CD14-positive monocyte (primary cell): ENCODE data around the gene MORC2. TPM values are rescaled to one million over a fixed set of nuclear protein-coding genes. Genes with fewer than 3 reads are reported as not detected.

Experiments
- DNase-seq, 3 donors: peaks; one replicate each; pipeline ENCODE4 v3.0.0-alpha.2; 2011 to 2022
- H2AFZ ChIP-seq: 2 replicates; pipeline ENCODE4 v1.6.0; 2012; ENCODE audit warnings: mild to moderate bottlenecking, low read depth, low read length, inconsistent platforms; ENCODE audit not compliant: insufficient read depth, poor library complexity, severe bottlenecking
- H3K27ac ChIP-seq, 2 donors: 1 replicate in 1 of 2; 2 replicates in 1 of 2; pipeline ENCODE4 v1.5.1; 2012 to 2013; ENCODE audit warnings: low read length in 2 of 2, control low read depth in 1 of 2, inconsistent platforms in 1 of 2, low read depth in 1 of 2, mild to moderate bottlenecking in 1 of 2
- H3K27me3 ChIP-seq, 2 donors: one replicate each; pipeline versions ENCODE4 v1.6.0 to v1.6.1; 2011 to 2013; ENCODE audit warnings: low read length in 2 of 2; ENCODE audit not compliant: control insufficient read depth in 2 of 2, insufficient read depth in 2 of 2
- H3K36me3 ChIP-seq, 2 donors: replicated peaks in 1 of 2; 1 replicate in 1 of 2; 2 replicates in 1 of 2; pipeline versions ENCODE4 v1.5.1 to v1.6.1; 2012 to 2013; ENCODE audit warnings: low read length in 2 of 2, control low read depth in 1 of 2, inconsistent platforms in 1 of 2, mild to moderate bottlenecking in 1 of 2; ENCODE audit not compliant: insufficient read depth in 2 of 2, control insufficient read depth in 1 of 2
- H3K4me1 ChIP-seq, 2 donors: 1 replicate in 1 of 2; 2 replicates in 1 of 2; pipeline versions ENCODE4 v1.5.1 to v1.6.1; 2012 to 2013; ENCODE audit warnings: low read length in 2 of 2, control low read depth in 1 of 2, inconsistent platforms in 1 of 2, mild to moderate bottlenecking in 1 of 2, moderate library complexity in 1 of 2; ENCODE audit not compliant: insufficient read depth in 2 of 2, control insufficient read depth in 1 of 2
- H3K4me2 ChIP-seq: replicated peaks from 2 replicates; pipeline ENCODE3; 2012; ENCODE audit warnings: low read length, moderate library complexity, mild to moderate bottlenecking; ENCODE audit not compliant: poor library complexity, severe bottlenecking; ENCODE audit errors: extremely low read depth
- H3K4me3 ChIP-seq, 3 experiments: fragments of 200-600 bp in 1 of 3; sonication (generic) in 1 of 3; replicated peaks in 1 of 3; 1 replicate in 2 of 3; 2 replicates in 1 of 3; pipeline ENCODE4 v1.5.1; 2011 to 2013; ENCODE audit warnings: low read length in 3 of 3, mild to moderate bottlenecking in 3 of 3, control low read depth in 2 of 3, low read depth in 2 of 3, inconsistent platforms in 1 of 3, moderate library complexity in 1 of 3
- H3K79me2 ChIP-seq: 2 replicates; pipeline ENCODE4 v1.6.0; 2012; ENCODE audit warnings: mild to moderate bottlenecking, control low read depth, inconsistent platforms, low read length, moderate library complexity; ENCODE audit not compliant: insufficient read depth
- H3K9ac ChIP-seq: 2 replicates; pipeline ENCODE4 v1.6.0; 2017; ENCODE audit warnings: low read length, mild to moderate bottlenecking; ENCODE audit not compliant: insufficient read depth, poor library complexity, severe bottlenecking
- H3K9me3 ChIP-seq, 2 donors: replicated peaks in 1 of 2; 1 replicate in 1 of 2; 2 replicates in 1 of 2; pipeline versions ENCODE4 v1.5.1 to v1.6.1; 2012 to 2013; ENCODE audit warnings: low read length in 2 of 2, control low read depth in 1 of 2; ENCODE audit not compliant: control insufficient read depth in 1 of 2, insufficient read depth in 1 of 2
- H4K20me1 ChIP-seq: 2 replicates; pipeline ENCODE4 v1.6.0; 2012; ENCODE audit warnings: mild to moderate bottlenecking, low read length, control low read depth, moderate library complexity; ENCODE audit not compliant: insufficient read depth
- H3K27ac Mint-ChIP-seq, 7 donors: one replicate each; pipeline ENCODE4 v1.8.0; 2020; ENCODE audit warnings: mild to moderate bottlenecking in 7 of 7, mixed read lengths in 7 of 7, moderate library complexity in 6 of 7, inconsistent platforms in 2 of 7
- H3K27me3 Mint-ChIP-seq, 3 donors: one replicate each; pipeline ENCODE4 v1.8.0; 2021 to 2022; ENCODE audit warnings: low read depth in 3 of 3, mild to moderate bottlenecking in 3 of 3, mixed read lengths in 3 of 3, moderate library complexity in 3 of 3, inconsistent platforms in 1 of 3
- H3K36me3 Mint-ChIP-seq, 2 donors: one replicate each; pipeline ENCODE4 v1.8.0; 2020; ENCODE audit warnings: mixed read lengths in 2 of 2, inconsistent platforms in 1 of 2, mild to moderate bottlenecking in 1 of 2
- H3K4me1 Mint-ChIP-seq: one replicate; pipeline ENCODE4 v1.8.0; 2020; ENCODE audit warnings: mild to moderate bottlenecking, mixed read lengths
- H3K4me3 Mint-ChIP-seq, 2 donors: one replicate each; pipeline ENCODE4 v1.8.0; 2020; ENCODE audit warnings: mild to moderate bottlenecking in 2 of 2, mixed read lengths in 2 of 2, moderate library complexity in 1 of 2
- H3K9me3 Mint-ChIP-seq, 7 donors: one replicate each; pipeline ENCODE4 v1.8.0; 2020 to 2022; ENCODE audit warnings: mixed read lengths in 7 of 7, mild to moderate bottlenecking in 6 of 7, moderate library complexity in 6 of 7, inconsistent platforms in 2 of 7
- WGBS: methylation state at CpG from one replicate; pipeline ENCODE4 v1.1.5; 2013; ENCODE audit warnings: missing lambda C conversion rate; ENCODE audit not compliant: insufficient coverage; 5-methylcytosine and 5-hydroxymethylcytosine counted together
- intact Hi-C, 2 donors: fragments of 100-400 bp; cut with micrococcal nuclease; formaldehyde crosslinking; loops; one replicate each; pipeline versions ENCODE4 v1.15.0 to v1.15.1; 2023
- polyA plus RNA-seq, 3 donors: library from polyadenylated mRNA; depleted of rRNA in 1 of 3; unstranded in 2 of 3; stranded (reverse) in 1 of 3; fragments of 300-500 nt in 2 of 3; fragments of >200 nt in 1 of 3; fragmentation: Illumina TruSeq in 2 of 3; gene quantifications; 1 replicate in 2 of 3; 2 replicates in 1 of 3; pipeline ENCODE4 v1.2.3, GENCODE V29; 2012 to 2021
- TF ChIP-seq, protein P1 (sequence below): fragments of 200-600 bp; IDR thresholded peaks from one replicate; pipeline ENCODE4 v1.8.0; 2022; ENCODE audit warnings: antibody characterized with exemption, mild to moderate bottlenecking

Gene MORC2
- polyA plus RNA-seq, 3 donors, result 2.1 to 6.0 (median 2.4) TPM

DNA sequence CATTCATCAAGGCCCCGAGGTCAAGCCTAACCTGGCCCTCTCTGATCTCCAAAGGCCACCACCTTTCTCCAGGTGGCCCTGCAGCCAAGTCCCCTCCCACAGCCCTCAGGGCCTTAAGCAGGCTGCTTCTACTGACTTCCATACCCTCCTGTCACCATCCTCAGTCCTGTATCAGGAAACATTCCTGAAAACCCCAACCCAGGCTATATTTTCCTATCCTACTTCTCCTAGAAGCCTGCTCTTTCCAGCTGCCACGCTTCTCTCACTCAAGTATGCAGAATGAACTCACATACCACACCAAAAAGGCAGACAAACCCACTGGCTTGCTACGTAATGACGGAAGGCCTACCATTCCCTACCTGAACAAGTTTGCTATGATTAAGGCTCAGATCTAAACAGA lies 23.6 kb downstream of the MORC2 start:
- no peak overlapping the region for H3K4me3 ChIP-seq
- H3K9me3 ChIP-seq, result no peaks in the 10 kb centered on the region
- peak overlapping the region in 2 of 7 donors; percentile 13 to 15 for H3K27ac Mint-ChIP-seq
- H3K4me3 Mint-ChIP-seq, result no peak overlapping the region
- H3K36me3 Mint-ChIP-seq, result peaks cover 42 to 75% of the 10 kb centered on the region in 2 donors
- H3K27me3 Mint-ChIP-seq, result peaks cover 0 to 2% (median 0%) of the 10 kb centered on the region in 3 donors
- intact Hi-C loops, result loop anchor here (5.0 kb wide), 2 partner anchors 137 to 142 kb away; partner anchors contain the start of gene SMTN (in 1 of the 2)
- H3K36me3 ChIP-seq, result peaks cover 73 to 96% of the 10 kb centered on the region in 2 donors
- WGBS, result 83% methylated on average over 4 of the region's 4 CpGs
- H2AFZ ChIP-seq, result no peak overlapping the region
- H3K4me1 ChIP-seq, result no peaks in the 10 kb centered on the region
- peaks cover 2% of the 10 kb centered on the region for H3K4me1 Mint-ChIP-seq
- no peak for DNase-seq
- TF ChIP-seq, protein P1, sequence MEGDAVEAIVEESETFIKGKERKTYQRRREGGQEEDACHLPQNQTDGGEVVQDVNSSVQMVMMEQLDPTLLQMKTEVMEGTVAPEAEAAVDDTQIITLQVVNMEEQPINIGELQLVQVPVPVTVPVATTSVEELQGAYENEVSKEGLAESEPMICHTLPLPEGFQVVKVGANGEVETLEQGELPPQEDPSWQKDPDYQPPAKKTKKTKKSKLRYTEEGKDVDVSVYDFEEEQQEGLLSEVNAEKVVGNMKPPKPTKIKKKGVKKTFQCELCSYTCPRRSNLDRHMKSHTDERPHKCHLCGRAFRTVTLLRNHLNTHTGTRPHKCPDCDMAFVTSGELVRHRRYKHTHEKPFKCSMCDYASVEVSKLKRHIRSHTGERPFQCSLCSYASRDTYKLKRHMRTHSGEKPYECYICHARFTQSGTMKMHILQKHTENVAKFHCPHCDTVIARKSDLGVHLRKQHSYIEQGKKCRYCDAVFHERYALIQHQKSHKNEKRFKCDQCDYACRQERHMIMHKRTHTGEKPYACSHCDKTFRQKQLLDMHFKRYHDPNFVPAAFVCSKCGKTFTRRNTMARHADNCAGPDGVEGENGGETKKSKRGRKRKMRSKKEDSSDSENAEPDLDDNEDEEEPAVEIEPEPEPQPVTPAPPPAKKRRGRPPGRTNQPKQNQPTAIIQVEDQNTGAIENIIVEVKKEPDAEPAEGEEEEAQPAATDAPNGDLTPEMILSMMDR, result no peak
- no peak overlapping the region for H3K9ac ChIP-seq
- H3K27me3 ChIP-seq, result no peaks in the 10 kb centered on the region
- peaks cover 0 to under 1% (median 0%) of the 10 kb centered on the region in 7 donors for H3K9me3 Mint-ChIP-seq
- no peak overlapping the region for H3K27ac ChIP-seq
- H4K20me1 ChIP-seq, result no peaks in the 10 kb centered on the region
- H3K79me2 ChIP-seq, result no peaks in the 10 kb centered on the region
- H3K4me2 ChIP-seq, result no peak overlapping the region

DNA sequence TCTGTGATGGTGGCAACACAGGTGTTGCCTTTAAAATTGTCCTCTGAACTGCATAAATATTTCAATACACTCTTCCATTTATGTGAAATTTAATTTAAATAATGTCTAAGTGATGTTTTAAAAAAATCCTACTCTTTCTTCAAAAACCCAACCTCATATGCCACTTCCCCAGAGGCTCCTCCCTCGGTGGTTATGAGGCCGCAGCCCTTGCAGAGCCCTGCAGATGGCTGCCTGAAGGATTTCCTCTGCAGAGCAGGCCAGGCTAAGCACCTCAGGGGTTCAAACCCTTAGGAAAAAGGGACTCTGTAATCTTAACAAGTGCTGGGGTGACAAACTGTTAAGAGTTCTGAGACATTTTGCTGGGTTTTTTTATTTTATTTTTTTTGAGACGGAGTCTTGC lies 25.2 kb downstream of the MORC2 start:
- Histone ChIP-seq H3K9ac (no peak overlapping the region), H3K27me3 (no peaks in the 10 kb centered on the region), H3K4me1 (no peaks in the 10 kb centered on the region), H4K20me1 (no peaks in the 10 kb centered on the region), H3K4me2 (no peak overlapping the region), H3K36me3 (peaks cover 75 to 96% of the 10 kb centered on the region in 2 donors), H2AFZ (no peak overlapping the region), H3K27ac (no peak overlapping the region), H3K79me2 (no peaks in the 10 kb centered on the region), H3K9me3 (no peaks in the 10 kb centered on the region), H3K4me3 (no peak overlapping the region)
- 88% methylated on average over 1 of the region's 3 CpGs for WGBS
- H3K27ac Mint-ChIP-seq, result peak overlapping the region in 1 of 7 donors; percentile 31
- intact Hi-C loops, result no loop called here
- no peaks in the 10 kb centered on the region for H3K4me1 Mint-ChIP-seq
- TF ChIP-seq, protein P1, result no peak
- H3K36me3 Mint-ChIP-seq, result peaks cover 44 to 74% of the 10 kb centered on the region in 2 donors
- no peak for DNase-seq
- no peak overlapping the region for H3K4me3 Mint-ChIP-seq
- peaks cover 0 to 2% (median 0%) of the 10 kb centered on the region in 3 donors for H3K27me3 Mint-ChIP-seq
- H3K9me3 Mint-ChIP-seq, result peaks cover 0 to 3% (median 0%) of the 10 kb centered on the region in 7 donors
